ENCODE data around the gene SZRD1.

DNA sequence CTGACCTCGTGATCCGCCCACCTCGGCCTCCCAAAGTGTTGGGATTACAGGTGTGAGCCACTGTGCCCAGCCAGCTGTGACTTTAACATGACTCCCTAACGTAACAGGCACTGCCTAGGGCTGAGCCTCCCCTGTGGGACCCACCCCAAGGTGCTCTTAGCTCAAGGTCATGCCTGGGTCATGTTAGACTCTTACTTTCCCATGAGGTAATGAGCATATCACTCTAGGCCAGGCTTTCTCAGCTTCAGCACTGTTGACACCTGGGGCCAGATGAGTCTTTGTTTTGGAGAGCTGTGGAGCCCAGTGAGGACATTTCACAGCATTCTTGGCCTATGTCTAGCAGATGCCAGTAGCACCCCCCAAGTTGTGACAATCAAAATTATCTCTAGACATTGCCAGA lies 78.0 kb downstream of the SZRD1 start:
- TF ChIP-seq, protein P1, sequence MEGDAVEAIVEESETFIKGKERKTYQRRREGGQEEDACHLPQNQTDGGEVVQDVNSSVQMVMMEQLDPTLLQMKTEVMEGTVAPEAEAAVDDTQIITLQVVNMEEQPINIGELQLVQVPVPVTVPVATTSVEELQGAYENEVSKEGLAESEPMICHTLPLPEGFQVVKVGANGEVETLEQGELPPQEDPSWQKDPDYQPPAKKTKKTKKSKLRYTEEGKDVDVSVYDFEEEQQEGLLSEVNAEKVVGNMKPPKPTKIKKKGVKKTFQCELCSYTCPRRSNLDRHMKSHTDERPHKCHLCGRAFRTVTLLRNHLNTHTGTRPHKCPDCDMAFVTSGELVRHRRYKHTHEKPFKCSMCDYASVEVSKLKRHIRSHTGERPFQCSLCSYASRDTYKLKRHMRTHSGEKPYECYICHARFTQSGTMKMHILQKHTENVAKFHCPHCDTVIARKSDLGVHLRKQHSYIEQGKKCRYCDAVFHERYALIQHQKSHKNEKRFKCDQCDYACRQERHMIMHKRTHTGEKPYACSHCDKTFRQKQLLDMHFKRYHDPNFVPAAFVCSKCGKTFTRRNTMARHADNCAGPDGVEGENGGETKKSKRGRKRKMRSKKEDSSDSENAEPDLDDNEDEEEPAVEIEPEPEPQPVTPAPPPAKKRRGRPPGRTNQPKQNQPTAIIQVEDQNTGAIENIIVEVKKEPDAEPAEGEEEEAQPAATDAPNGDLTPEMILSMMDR (IDR thresholded peaks at IDR 0.05; ENCODE audit: low read depth, low read length, missing input control), result no peak
- TF ChIP-seq SP1 (IDR thresholded peaks at IDR 0.05), result no peak
- no peak for TF ChIP-seq TAF1 (conservative IDR thresholded peaks at IDR 0.05)
- TF ChIP-seq YY1 (IDR thresholded peaks at IDR 0.05), result no peak

Measured in liver (tissue), 3 donors.